Ureter (tissue), 1 donor: ENCODE data around the gene NANP. TPM values are rescaled to one million over a fixed set of nuclear protein-coding genes. Genes with fewer than 3 reads are reported as not detected.
"Not testable (repeated sequence)": the region's sequence is repeated elsewhere in the genome, so short reads cannot be mapped to it uniquely, and the experiment has no call there.

Experiments
- DNase-seq: peaks from one replicate; pipeline ENCODE4 v3.0.0-alpha.2; 2020; ENCODE audit warnings: low spot score
- total RNA-seq: library from RNA; stranded (reverse); gene quantifications from one replicate; pipeline ENCODE4 v1.2.4, GENCODE V29; 2023
- donor health status: DM: yes; HTN: yes; CAD: no.

Gene NANP
- total RNA-seq = 5.1 TPM

GRCh38 chr20:25623736-25624499, at the start of gene NANP:
Gene NANP, minus strand, starts transcription at chr20:25624014. Its CDS starts 66 bp downstream, at chr20:25623948.
- DNase-seq = peak; percentile 97

GRCh38 chr20:25672659-25673235, 48.9 kb upstream of the NANP start:
- no peak for DNase-seq

GRCh38 chr20:25669826-25670422, 46.1 kb upstream of the NANP start:
- DNase-seq = no peak

GRCh38 chr20:25668446-25668845, 44.6 kb upstream of the NANP start:
- DNase-seq = no peak

GRCh38 chr20:25659999-25660398, 36.2 kb upstream of the NANP start:
- DNase-seq = no peak

- no peak for DNase-seq
These were observed 30.7 kb upstream of the NANP start for GRCh38 chr20:25654487-25654886.

- DNase-seq = not testable (repeated sequence)
These were observed 29.1 kb upstream of the NANP start for GRCh38 chr20:25652866-25653265.

GRCh38 chr20:25644814-25645213, 21.0 kb upstream of the NANP start:
- DNase-seq = no peak

GRCh38 chr20:25643716-25644115, 19.9 kb upstream of the NANP start:
- DNase-seq = no peak

- DNase-seq = no peak
These were observed 13.4 kb upstream of the NANP start for GRCh38 chr20:25637247-25637646.

- DNase-seq = no peak
These were observed 9.4 kb upstream of the NANP start for GRCh38 chr20:25632940-25633790.

GRCh38 chr20:25630615-25631014, 6.8 kb upstream of the NANP start:
- DNase-seq = not testable (repeated sequence)

GRCh38 chr20:25629816-25630499, 6.1 kb upstream of the NANP start:
- no peak for DNase-seq

- no peak for DNase-seq
These were observed 3.0 kb upstream of the NANP start for GRCh38 chr20:25626779-25627178.

GRCh38 chr20:25624500-25624939, 706 bp upstream of the NANP start:
- DNase-seq = no peak

- peak; percentile 54 for DNase-seq
These were observed 534 bp downstream of the NANP start for GRCh38 chr20:25623225-25623735.

- no peak for DNase-seq
These were observed 1.2 kb downstream of the NANP start for GRCh38 chr20:25622450-25623224.

- no peak for DNase-seq
These were observed 1.8 kb downstream of the NANP start for GRCh38 chr20:25622049-25622448.

- DNase-seq = no peak
These were observed 4.3 kb downstream of the NANP start for GRCh38 chr20:25619514-25619913.

GRCh38 chr20:25608774-25609173, 15.0 kb downstream of the NANP start:
- DNase-seq = no peak
